ENCODE measurements around the gene AGR2. TPM values are rescaled to one million over a fixed set of nuclear protein-coding genes. Genes with fewer than 3 reads are reported as not detected.

The AGR2 gene
- total RNA-seq, 1 experiment from 2014 or later = 140 TPM

GRCh38 chr7:16850614-16851466 is 46.0 kb upstream of the AGR2 start:
- TF ChIP-seq CTCF (conservative IDR thresholded peaks at IDR 0.05; ENCODE audit: low read depth, low read length) (no peak), EZH2 (IDR thresholded peaks at IDR 0.05; ENCODE audit: low read length, unreplicated experiment) (no peak), EZH2phosphoT487 (IDR thresholded peaks at IDR 0.05; ENCODE audit: borderline replicate concordance, low read length) (no peak)
- Histone ChIP-seq H3K27ac (ENCODE audit: low read length) (no peak overlapping the region), H3F3A (ENCODE audit: low read length, unreplicated experiment) (peaks cover 4% of the 10 kb centered on the region), H3K36me3 (ENCODE audit: low read depth, low read length) (no peaks in the 10 kb centered on the region), H3K9me2 (replicated peaks; ENCODE audit: low read length) (no peaks in the 10 kb centered on the region), H3K9ac (ENCODE audit: low read length) (no peak overlapping the region), H3K27me3 (ENCODE audit: low read length) (no peaks in the 10 kb centered on the region), H3K9me3 (ENCODE audit: low read length) (no peaks in the 10 kb centered on the region), H3K4me2 (ENCODE audit: low read length) (no peak overlapping the region), H2AFZ (ENCODE audit: low read length) (no peak overlapping the region), H4K20me1 (ENCODE audit: low read length) (no peaks in the 10 kb centered on the region), H3K4me1 (ENCODE audit: insufficient read depth, low read length) (peaks cover 38% of the 10 kb centered on the region), H3K4me3 (ENCODE audit: low read length) (no peak overlapping the region), H3K79me2 (ENCODE audit: low read length) (no peaks in the 10 kb centered on the region)
- CTCF ChIA-PET = no interaction called here
- no peak for ATAC-seq
- intact Hi-C loops (cut with micrococcal nuclease) = no loop called here
- no TSS peak for BruUV-seq (replicated peaks)
- no peak for DNase-seq
- POLR2A ChIA-PET (ENCODE audit: unreplicated experiment) = no interaction called here

- Histone ChIP-seq H3K27ac (ENCODE audit: low read length) (no peak overlapping the region), H2AFZ (ENCODE audit: low read length) (no peak overlapping the region), H3K79me2 (ENCODE audit: low read length) (no peaks in the 10 kb centered on the region), H3K9ac (ENCODE audit: low read length) (no peak overlapping the region), H3K9me3 (ENCODE audit: low read length) (no peaks in the 10 kb centered on the region), H3K4me1 (ENCODE audit: insufficient read depth, low read length) (peaks cover 38% of the 10 kb centered on the region), H4K20me1 (ENCODE audit: low read length) (no peaks in the 10 kb centered on the region), H3F3A (ENCODE audit: low read length, unreplicated experiment) (peaks cover 4% of the 10 kb centered on the region), H3K4me2 (ENCODE audit: low read length) (no peak overlapping the region), H3K9me2 (replicated peaks; ENCODE audit: low read length) (no peaks in the 10 kb centered on the region), H3K36me3 (ENCODE audit: low read depth, low read length) (no peaks in the 10 kb centered on the region), H3K4me3 (ENCODE audit: low read length) (no peak overlapping the region), H3K27me3 (ENCODE audit: low read length) (no peaks in the 10 kb centered on the region)
- no TSS peak for BruUV-seq (replicated peaks)
- ATAC-seq (no peak), DNase-seq (no peak)
- intact Hi-C loops (cut with micrococcal nuclease) = no loop called here
- POLR2A ChIA-PET (ENCODE audit: unreplicated experiment) = interaction anchor here (0.7 kb wide), 1 partner anchor 42 kb away, joined by 3 read pairs; no protein-coding TSS in a partner anchor
- CTCF ChIA-PET = no interaction called here
- TF ChIP-seq EZH2phosphoT487 (IDR thresholded peaks at IDR 0.05; ENCODE audit: borderline replicate concordance, low read length) = no peak
- no peak for TF ChIP-seq EZH2 (IDR thresholded peaks at IDR 0.05; ENCODE audit: low read length, unreplicated experiment)
- no peak for TF ChIP-seq CTCF (conservative IDR thresholded peaks at IDR 0.05; ENCODE audit: low read depth, low read length)
Measured at GRCh38 chr7:16849296-16850148, 44.7 kb upstream of the AGR2 start.
